GM21576 (cell line): ENCODE results near the gene ZNF678.
"Not testable (repeated sequence)": the region's sequence is repeated elsewhere in the genome, so short reads cannot be mapped to it uniquely, and the experiment has no call there.

ENCODE experiments used
- ATAC-seq: cut with Tn5 transposase; IDR thresholded peaks from one replicate; pipeline ENCODE4 v1.9.1; 2021; ENCODE audit warnings: mild to moderate bottlenecking, moderate library complexity; ENCODE audit not compliant: unreplicated experiment

ZNF678 gene

DNA sequence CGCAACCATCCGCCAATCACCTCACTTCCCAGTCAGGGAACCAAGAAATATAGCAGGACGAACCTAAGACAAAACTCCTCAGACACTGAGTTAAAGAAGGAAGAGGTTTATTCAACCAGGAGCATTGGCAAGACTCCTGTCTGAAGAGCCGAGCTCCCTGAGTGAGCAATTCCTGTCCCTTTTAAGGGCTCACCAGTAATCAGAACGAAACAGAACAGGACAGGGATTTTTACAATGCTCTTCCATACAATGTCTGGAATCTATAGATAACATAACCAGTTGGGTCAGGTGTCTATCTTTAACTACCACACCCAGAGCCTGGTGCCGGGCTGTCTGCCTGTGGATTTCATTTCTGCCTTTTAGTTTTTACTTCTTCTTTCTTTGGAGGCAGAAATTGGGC is 32.9 kb downstream of the ZNF678 start:
- not testable (repeated sequence) for ATAC-seq

DNA sequence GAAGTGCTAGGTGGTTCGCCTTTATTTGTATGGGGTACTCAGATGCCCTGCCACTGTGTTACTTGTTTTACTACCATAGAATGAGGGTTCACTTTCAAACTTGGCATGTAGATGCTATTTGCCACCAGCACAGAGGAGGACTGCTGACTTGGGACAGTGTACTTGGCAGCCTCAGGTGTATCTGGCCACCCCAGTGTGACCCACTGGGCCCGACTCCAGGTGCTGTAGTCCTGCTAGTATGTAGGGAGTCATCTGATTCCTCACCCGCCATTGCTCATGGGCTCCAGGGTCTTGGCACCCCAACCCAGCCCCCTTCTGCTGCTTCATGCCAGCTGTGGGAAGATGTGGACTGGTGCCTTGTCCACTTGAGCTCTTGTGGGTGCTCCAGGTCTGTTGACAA is 40.0 kb downstream of the ZNF678 start:
- no peak for ATAC-seq

DNA sequence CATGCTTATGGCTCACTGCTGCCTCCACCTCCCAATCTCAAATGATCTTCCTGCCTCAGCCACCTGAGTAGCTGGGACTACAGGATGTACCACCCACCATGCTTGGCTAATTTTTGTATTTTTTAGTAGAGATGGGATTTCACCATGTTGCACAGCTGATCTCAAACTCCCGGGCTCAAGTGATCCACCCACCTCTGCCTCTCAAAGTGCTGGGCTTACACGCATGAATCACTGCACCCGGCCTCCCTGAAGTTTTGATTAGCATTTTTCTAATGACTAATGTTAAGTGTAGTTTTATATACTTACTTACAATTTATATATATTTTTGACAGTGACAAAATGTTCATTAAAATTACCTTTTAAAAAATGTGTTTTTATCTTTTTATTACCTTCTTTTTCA is 41.1 kb downstream of the ZNF678 start:
- ATAC-seq, result no peak

DNA sequence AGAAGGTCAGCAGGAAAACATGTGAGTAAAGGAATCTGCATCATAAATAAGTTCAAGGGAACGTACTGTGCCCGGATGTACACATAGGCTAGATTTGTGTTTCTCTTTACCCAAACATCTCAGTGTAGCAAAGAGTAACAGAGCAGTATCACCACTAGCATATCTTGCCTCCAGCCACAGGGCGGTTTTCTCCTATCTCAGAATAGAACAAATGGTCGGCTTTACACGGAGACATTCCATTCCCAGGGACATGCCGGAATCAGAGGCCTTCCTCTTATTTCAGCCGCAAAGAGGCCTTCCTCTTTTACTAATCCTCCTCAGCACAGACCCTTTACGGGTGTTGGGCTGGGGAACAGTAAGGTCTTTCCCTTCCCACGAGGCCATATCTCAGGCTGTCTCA is 42.9 kb downstream of the ZNF678 start:
- not testable (repeated sequence) for ATAC-seq

DNA sequence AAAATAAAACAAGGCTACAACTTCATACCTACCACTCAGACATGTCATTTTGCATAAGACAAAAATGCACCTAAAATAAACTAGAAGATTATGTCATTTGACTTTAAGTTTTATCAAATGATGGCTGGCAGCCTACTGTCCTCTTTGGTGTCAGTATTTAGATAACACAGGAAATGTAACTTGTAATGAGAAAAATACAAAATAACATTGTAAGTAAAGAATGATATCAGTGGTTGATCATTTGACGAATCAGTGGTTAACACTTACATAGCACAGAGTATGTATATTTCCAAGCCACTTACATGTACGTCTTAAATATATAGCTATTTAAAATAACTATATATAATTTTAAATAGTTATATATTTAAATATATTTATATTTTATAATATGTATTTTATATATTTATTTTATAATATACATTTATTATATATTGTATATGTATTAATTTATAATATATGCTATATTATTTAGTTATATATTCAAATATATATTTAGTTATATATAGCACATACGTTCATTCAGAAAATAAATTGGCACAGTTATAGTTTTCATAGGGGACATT is 44.1 kb downstream of the ZNF678 start:
- ATAC-seq, result no peak

DNA sequence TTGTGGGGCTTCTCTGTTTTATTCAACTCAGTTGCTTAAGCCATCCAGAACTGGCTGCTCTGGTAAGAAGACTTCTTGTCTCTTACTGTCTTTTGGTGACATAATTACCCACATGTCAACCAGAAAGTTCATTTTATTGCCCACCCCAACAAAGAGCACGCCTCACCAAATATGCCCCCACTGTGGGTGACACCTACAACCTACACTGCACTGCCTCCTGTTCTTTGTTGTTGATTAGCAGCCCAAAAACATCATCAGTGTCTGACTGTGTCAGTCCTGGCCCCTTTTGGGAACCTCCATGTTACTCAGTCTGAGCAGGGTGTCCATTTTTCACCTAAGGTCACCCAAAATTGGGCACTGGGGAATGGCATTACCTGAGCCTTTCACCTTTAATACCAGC is 49.3 kb downstream of the ZNF678 start:
- ATAC-seq, result no peak

DNA sequence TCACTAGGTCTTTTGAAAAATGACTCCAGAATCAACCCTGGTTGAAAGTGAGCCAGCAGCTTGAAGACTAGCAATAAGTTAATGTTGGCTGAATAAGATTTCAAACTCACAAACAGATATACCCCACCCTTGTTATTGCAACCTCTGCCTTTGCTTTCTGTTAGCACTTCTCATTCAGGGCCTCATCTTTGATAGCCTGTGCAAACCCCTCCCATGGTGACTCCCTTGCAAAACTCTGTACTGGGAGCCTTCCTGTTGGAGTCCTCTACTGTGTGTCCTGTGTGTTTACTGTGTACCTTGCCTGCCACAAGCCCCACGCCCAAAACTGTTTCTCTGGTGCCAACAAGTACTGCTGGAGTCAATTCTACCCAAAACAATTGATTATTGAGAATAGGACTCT is 50.2 kb downstream of the ZNF678 start:
- no peak for ATAC-seq

DNA sequence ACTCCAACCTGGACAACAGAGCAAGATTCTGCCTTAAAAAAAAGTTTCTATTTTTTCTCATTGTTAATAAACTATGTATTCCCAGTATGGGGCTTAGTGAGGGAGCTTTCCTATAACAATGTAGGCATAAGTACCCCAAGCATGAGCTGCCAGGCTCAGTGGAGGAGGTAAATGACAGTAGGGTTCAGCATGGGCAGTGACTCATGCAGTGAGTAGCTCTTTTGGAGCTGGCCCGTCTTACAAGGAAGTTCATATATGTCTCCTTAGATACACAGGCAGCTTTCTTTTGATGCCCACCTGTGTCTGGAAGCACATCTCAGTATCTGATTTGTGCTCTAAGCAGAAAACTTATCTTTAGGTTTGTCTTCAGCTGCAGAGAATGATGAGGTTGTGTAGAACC is 57.9 kb downstream of the ZNF678 start:
- no peak for ATAC-seq

DNA sequence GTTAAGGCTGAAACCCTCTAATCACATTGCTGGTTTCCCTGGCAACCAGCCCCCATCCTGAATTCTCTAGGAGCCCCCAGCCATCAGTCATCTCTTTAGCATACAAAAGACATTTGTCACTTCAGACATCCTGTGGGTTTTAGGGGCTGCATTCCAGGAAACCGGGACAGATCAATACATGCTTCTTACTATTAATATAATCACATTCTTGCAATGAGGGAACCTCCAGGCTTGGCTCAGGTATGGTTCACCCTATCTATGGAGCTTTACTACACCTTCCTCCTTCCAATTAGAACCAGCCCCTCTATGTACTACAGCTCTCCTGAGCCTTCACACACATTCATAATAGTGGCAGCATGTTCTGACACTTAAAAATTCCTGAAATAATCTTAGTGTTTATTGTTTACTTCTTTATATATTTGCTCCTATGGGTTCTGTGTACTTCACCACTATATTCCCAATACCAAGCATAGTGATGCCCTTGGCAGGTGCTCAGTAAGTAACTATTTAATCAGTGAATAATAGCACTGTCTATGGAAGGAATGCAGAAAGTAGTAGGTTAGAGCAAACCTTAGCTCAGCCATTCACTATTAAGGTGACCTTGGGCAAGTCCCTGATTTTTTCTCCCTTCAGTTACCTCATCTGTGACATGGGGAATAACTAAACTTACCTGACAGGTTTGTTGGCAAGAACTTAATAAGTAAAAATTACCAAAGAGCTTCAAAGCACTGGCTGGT is 59.6 kb downstream of the ZNF678 start:
- ATAC-seq, result no peak

DNA sequence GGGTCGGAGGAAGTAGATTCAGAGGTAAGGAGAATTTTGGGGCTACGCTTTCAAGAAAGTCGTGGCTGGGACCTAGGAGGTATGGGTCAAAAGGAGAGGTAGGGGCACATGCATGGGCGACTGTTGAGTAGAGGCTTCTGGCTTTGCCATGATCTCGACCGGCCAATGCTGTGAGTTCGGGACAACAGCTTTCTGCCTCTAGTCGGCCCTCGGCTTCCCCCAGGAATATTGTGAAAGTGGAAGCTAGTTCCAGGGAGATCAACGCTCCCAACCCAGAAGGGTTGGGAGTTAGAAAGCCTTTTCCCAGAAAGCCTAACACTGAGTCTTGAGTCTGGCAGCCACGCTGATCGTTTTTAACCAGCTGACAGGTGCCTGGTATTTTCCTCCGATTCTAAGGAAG is 69.0 kb downstream of the ZNF678 start:
- ATAC-seq, result no peak

DNA sequence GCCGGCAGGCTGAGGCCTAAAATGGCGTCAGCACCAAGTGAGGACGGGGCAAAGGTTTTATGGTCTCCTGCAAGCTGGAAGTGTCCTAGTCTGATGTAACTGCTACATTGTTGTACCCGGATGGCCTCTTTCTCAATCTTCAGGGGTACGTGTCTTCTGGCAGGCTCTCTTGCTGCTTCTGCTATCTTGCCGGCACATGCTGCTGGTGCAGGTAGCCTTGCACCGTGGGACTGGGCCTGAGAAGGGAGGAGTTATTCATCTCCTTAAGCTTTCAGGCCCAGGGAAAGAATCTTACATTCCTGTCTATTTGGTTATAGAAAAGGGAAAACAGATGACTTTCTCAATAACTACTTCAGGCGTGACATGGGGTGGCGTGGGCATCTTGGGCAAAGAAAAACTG is 72.2 kb downstream of the ZNF678 start:
- ATAC-seq, result no peak

DNA sequence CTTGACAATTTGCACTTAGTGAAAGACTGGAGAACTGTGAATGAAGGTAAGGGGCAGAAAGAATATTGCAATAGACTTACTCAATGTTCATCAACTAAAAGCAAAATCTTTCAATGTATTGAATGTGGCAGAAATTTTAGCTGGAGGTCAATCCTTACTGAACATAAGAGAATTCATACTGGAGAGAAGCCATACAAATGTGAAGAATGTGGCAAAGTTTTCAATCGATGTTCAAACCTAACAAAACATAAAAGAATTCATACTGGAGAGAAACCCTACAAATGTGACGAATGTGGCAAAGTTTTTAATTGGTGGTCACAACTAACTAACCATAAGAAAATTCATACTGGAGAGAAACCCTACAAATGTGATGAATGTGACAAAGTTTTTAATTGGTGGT is 91.1 kb downstream of the ZNF678 start:
- no peak for ATAC-seq

DNA sequence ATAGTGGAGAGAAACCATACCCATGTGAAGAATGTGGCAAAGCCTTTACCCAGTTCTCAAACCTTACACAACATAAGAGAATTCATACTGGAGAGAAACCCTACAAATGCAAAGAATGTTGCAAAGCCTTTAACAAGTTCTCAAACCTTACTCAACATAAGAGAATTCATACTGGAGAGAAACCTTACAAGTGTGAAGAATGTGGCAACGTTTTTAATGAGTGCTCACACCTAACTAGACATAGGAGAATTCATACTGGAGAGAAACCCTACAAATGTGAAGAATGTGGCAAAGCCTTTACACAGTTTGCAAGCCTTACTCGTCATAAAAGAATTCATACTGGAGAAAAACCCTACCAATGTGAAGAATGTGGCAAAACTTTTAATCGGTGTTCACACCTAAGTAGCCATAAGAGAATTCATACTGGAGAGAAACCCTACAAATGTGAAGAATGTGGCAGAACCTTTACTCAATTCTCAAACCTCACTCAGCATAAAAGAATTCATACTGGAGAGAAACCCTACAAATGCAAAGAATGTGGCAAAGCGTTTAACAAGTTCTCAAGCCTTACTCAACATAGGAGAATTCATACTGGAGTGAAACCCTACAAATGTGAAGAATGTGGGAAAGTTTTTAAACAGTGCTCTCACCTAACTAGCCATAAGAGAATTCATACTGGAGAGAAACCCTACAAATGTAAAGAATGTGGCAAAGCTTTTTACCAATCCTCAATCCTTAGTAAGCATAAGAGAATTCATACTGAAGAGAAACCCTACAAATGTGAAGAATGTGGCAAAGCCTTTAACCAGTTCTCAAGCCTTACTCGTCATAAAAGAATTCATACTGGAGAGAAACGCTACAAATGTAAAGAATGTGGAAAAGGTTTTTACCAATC is 91.7 kb downstream of the ZNF678 start:
- no peak for ATAC-seq

DNA sequence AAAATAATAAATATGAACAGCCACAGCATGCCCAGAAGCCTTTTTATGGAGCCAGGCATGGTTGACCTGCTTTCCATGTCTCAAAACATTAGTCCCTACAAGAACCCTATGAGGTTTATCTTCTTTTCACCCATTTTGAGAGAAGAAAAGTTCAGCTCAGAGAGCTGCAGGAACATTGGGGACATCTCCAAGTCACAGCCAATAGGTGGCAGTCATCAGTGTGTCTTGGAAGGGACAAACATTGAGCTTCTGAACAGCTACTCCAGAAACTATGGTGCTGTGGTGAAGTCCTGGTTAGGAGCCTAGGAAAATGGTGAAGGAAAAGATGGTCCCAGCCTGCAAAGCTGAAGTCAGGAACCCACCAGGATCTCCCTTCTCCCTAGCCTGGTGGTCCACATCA is 98.1 kb downstream of the ZNF678 start:
- ATAC-seq, result no peak

DNA sequence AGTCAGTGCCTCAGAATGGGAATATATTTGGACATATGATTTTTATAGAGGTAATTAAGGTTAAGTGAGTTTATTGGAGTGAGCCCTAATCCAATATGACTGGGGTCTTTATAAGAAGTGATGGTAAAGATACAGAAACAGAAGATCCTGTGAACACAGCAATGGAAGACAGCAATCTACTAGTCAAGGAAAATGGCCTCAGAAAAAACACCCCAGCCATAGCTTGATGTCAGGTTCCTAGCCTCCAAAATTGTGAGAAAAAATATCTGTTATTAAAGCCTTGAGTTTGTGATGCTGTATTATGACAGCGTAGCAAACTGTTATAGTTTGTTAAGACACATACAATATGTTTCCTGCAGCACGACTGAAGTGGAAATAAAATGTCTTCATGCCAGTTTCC is 99.6 kb downstream of the ZNF678 start:
- ATAC-seq, result no peak

DNA sequence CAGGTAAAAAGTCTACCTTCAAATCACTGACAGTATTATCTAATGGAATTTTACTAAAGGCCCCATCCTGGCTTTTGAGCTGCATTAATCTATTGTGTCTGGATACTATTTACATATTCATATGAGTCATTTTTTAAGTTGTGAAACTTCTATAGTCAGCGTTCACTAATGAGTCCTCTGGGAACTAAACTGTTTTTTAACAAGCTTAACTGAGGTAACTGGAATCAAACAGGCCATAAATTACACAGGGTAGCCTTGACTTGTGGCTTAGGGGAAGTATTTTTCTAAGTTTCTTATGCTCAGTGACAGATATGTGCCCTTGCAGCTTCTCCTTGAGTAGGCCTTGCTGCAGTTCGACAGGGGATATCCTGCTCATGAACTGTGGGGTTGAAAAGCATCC is 102.9 kb downstream of the ZNF678 start:
- no peak for ATAC-seq

DNA sequence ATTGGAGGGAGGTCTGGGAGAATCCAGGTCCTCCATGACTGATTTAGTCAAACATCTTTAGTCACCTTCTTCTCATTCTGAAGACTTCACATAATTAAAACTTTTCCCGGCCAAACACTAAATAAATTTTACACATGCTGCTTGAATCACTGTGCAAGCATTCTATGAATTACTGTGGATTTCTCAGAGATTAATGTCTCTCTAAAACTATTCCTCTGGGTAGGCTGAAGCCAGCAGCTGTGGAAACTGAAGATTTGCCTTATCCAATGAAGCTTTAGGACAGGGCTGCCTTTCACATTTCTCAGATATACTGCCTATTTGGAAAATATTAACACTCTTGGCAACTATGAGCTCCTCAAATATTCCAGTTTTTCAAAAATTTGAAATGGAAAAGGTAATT is 110.1 kb downstream of the ZNF678 start:
- ATAC-seq, result no peak

DNA sequence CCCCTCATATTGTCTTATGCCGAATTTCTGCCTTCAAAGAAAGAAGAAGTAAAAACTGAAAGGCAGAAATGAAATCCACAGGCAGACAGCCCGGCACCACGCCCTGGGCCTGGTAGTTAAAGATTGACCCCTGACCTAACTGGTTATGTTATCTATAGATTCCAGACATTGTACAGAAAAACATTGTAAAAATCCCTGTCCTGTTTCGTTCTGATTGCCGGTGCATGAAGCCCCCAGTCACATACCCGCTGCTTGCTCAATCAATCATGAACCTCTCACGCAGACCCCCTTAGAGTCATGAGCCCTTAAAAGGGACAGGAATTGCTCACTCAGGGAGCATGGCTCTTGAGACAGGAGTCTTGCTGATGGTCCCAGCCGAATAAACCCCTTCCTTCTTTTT is 122.5 kb downstream of the ZNF678 start:
- ATAC-seq, result no peak

DNA sequence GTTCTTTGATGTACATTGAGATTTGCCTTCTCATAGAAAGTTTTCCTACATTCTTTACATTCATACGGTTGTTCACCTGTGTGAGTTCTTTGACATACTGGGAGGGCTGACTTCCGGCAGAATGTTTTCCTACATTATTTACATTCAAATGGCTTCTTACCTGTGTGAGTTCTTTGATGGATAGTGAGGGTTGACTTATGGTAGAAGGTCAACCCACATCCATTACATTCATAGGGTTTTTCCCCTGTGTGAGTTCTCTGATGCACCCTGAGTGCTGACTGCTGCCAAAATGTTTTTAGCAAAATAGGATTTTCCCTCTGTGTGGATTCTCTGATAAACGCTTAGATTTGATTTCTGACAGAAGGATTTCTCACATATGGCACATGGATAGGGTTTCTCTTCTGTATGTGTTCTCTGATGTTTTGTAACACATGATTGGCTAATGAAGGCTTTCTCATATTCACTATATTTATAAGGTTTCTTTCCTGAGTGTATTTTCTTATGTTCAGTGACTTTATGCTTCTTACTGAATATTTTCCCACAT is 134.0 kb downstream of the ZNF678 start:
- ATAC-seq, result no peak

DNA sequence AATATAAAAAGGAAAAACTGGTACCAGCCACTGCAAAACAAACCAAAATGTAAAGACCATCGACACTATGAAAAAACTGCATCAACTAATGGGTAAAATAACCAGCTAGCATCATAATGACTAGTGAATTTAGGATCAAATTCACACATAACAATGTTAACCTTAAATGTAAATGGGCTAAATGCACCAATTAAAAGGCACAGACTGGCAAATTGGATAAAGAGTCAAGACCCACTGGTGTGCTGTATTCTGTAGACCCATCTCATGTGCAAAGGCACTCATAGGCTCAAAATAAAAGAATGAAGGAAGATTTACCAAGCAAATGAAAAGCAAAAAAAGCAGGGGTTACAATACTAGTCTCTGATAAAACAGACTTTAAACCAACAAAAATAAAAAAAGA is 138.3 kb downstream of the ZNF678 start:
- ATAC-seq, result not testable (repeated sequence)

DNA sequence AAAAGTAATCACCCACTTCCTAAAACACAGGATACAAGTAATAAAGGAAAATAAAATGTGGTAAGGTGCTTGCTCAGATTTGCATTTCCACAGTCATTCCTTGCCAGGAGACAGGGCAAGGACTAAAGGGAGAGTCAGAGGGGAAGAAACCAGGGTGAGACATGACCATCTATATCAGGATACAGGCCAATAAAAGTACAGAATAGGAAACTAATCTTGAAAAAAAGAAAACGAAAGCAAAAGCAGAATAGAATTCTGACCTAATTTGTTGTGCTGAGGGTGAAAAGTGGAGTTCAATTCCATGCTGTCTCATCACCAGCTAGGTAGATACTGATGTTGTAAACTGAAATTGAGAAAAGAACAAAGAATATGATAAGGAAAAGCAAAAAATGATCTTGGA is 144.5 kb downstream of the ZNF678 start:
- no peak for ATAC-seq

DNA sequence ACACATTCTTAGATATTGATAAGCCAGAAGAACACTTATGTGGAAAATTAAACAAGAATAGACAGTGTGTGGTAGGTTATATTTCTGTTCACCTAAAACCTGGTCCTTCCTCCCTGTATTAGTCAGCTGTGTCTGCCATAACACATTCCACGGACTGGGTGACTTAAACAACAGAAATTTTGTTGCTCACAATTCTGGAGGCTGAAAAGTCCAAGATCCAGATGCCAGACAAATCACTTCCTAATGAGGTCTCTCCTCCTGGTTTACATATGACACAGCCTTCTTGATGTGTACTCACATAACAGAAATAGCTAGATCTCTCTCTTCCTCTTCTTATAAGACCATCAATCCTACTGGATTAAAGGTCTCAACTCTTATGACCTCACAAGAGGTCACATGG is 146.1 kb downstream of the ZNF678 start:
- ATAC-seq, result no peak
